SU-DHL-6 (cell line): ENCODE data around the gene ADPRH.

ENCODE experiments used
- H2AFZ ChIP-seq: fragments of 200-600 bp; sonication (generic); 2 replicates; pipeline ENCODE4 v1.6.1; 2014; ENCODE audit warnings: low read depth, mild to moderate bottlenecking, moderate library complexity, mixed read lengths, antibody characterized with exemption, low read length; ENCODE audit not compliant: severe bottlenecking
- H3F3A ChIP-seq: fragments of 200-600 bp; shearing (Covaris generic); 2 replicates; pipeline ENCODE4 v1.6.0; 2016; ENCODE audit warnings: antibody characterized with exemption, mild to moderate bottlenecking; ENCODE audit not compliant: insufficient read depth
- H3K27ac ChIP-seq: fragments of 200-600 bp; sonication (generic); 2 replicates; pipeline ENCODE4 v1.5.1; 2016; ENCODE audit warnings: low read depth, mild to moderate bottlenecking, low read length, moderate library complexity, mixed read lengths
- H3K27me3 ChIP-seq: fragments of 200-600 bp; sonication (generic), shearing (Covaris generic); 2 replicates; pipeline ENCODE4 v1.6.0; 2014; ENCODE audit warnings: mild to moderate bottlenecking, low read length
- H3K36me3 ChIP-seq: fragments of 200-600 bp; sonication (generic); 2 replicates; pipeline ENCODE4 v1.6.1; 2014; ENCODE audit warnings: mild to moderate bottlenecking, low read length, mixed read lengths
- H3K4me2 ChIP-seq: fragments of 300-600, 200-600 bp; shearing (Covaris generic), sonication (generic); 2 replicates; pipeline ENCODE4 v1.6.0; 2014; ENCODE audit warnings: low read length, low read depth, mild to moderate bottlenecking; ENCODE audit not compliant: poor library complexity, severe bottlenecking
- H3K4me3 ChIP-seq: fragments of 200-600 bp; sonication (generic); 2 replicates; pipeline ENCODE4 v1.5.1; 2014; ENCODE audit warnings: antibody characterized with exemption, low read length, mild to moderate bottlenecking, mixed read lengths; ENCODE audit not compliant: insufficient read depth, poor library complexity, severe bottlenecking
- H3K79me2 ChIP-seq: fragments of 200-600 bp; sonication (generic); 2 replicates; pipeline ENCODE4 v1.6.1; 2014; ENCODE audit warnings: mild to moderate bottlenecking, low read length, moderate library complexity; ENCODE audit not compliant: insufficient read depth
- H3K9ac ChIP-seq: fragments of 200-600 bp; sonication (generic); 2 replicates; pipeline ENCODE4 v1.7.0; 2014; ENCODE audit warnings: mild to moderate bottlenecking, low read length
- H3K9me2 ChIP-seq: fragments of 200-600 bp; sonication (generic); replicated peaks from 2 replicates; pipeline ENCODE4 v1.6.1; 2014; ENCODE audit warnings: low read length; ENCODE audit not compliant: insufficient read depth
- H3K9me3 ChIP-seq: fragments of 200-600 bp; sonication (generic); 2 replicates; pipeline ENCODE4 v1.6.1; 2014; ENCODE audit warnings: low read length, mixed read lengths; ENCODE audit not compliant: insufficient read depth
- H4K20me1 ChIP-seq: fragments of 200-600 bp; sonication (generic); 2 replicates; pipeline ENCODE4 v1.6.1; 2014; ENCODE audit warnings: low read depth, mild to moderate bottlenecking, antibody characterized with exemption, low read length, moderate library complexity, mixed read lengths
- EZH2phosphoT487 ChIP-seq: fragments of 200-600 bp; sonication (generic), shearing (Covaris generic); conservative IDR thresholded peaks from 2 replicates; pipeline ENCODE4 v1.6.1; 2018; ENCODE audit warnings: mild to moderate bottlenecking, antibody characterized with exemption, low read length, moderate library complexity, mixed read lengths
- TF ChIP-seq, protein P1 (sequence below): fragments of 200-600 bp; sonication (generic); IDR thresholded peaks from one replicate; pipeline ENCODE4 v1.5.1; 2017; ENCODE audit warnings: antibody characterized with exemption, mild to moderate bottlenecking, low read length, moderate library complexity; ENCODE audit not compliant: insufficient read depth, poor library complexity, severe bottlenecking

ADPRH gene

DNA sequence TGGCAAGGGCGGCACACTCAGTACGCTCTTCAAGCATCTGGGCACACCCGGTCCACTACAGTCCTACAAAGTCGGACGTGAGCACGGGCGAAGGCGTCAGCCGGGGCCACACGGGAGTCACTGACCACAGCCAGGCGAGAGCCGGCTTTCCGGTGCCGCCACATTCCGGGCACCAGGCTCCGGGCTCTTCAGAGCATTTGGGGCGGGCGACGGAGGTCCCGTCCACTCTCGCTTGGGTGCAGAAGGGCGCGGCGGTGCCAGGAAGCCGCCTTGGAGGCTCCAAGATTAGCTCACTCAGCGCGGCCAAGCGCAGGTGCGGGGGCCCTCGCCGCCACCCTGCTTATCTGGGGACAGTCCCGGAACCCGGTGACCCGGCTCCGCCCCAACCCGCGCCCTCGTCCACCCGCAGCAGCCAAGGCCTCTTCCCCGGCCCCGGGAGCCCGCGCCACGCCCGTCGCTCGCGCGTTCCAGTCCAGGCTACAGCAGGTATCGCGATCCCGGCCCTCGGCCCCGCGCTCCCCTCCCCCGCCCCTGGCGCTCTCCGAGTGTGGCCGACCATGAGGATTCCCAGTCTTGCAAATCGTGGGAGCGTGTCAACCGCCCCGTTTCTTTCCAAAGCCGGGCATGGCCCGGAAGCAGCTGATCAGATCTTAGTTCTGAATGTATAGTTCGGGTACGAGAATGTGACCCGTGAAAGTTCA lies at the start of gene ADPRH:
ADPRH (plus strand) TSS at position 127 of the 701 bp plus-strand sequence. CDS start 2,678 bp downstream, outside the sequence.
- H3K4me2 ChIP-seq, result peak within 1 kb of the TSS; percentile 85
- peak within 1 kb of the TSS; percentile 83 for H2AFZ ChIP-seq
- H3K27me3 ChIP-seq, result no peaks in the 10 kb centered on the region
- peak within 1 kb of the TSS; percentile 54 for H3K4me3 ChIP-seq
- H3K9me3 ChIP-seq, result no peaks in the 10 kb centered on the region
- peaks cover 17% of the 10 kb centered on the region for H3F3A ChIP-seq
- no peaks in the 10 kb centered on the region for H3K9me2 ChIP-seq
- H3K79me2 ChIP-seq, result no peaks in the 10 kb centered on the region
- no peaks in the 10 kb centered on the region for H3K36me3 ChIP-seq
- TF ChIP-seq, protein P1, sequence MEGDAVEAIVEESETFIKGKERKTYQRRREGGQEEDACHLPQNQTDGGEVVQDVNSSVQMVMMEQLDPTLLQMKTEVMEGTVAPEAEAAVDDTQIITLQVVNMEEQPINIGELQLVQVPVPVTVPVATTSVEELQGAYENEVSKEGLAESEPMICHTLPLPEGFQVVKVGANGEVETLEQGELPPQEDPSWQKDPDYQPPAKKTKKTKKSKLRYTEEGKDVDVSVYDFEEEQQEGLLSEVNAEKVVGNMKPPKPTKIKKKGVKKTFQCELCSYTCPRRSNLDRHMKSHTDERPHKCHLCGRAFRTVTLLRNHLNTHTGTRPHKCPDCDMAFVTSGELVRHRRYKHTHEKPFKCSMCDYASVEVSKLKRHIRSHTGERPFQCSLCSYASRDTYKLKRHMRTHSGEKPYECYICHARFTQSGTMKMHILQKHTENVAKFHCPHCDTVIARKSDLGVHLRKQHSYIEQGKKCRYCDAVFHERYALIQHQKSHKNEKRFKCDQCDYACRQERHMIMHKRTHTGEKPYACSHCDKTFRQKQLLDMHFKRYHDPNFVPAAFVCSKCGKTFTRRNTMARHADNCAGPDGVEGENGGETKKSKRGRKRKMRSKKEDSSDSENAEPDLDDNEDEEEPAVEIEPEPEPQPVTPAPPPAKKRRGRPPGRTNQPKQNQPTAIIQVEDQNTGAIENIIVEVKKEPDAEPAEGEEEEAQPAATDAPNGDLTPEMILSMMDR, result no peak
- no peak for TF ChIP-seq EZH2phosphoT487
- H3K27ac ChIP-seq, result peak within 1 kb of the TSS; percentile 57
- peak within 1 kb of the TSS; percentile 67 for H3K9ac ChIP-seq
- H4K20me1 ChIP-seq, result no peaks in the 10 kb centered on the region

DNA sequence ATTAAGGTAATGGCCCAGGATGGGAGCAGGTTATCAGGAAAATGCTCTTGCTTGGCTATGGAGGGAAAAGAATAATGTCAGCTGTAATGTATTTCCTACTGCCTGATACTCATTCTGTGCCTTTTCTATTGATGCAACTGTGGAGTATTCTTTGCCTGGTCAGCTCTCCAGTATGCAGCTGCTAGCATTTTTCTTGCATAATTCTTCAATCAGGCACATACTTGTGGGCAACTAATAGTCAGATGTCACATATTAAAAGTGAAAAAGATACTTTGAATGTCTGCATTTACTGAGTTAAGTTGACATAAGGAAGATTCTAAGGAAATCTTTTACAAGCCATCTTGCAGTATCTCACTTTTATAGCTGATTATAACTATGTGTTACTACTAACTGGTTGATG lies 49.4 kb upstream of the ADPRH start:
- no peaks in the 10 kb centered on the region for H3K27me3 ChIP-seq
- peaks cover 38% of the 10 kb centered on the region for H3K36me3 ChIP-seq
- no peaks in the 10 kb centered on the region for H4K20me1 ChIP-seq
- no peak overlapping the region for H2AFZ ChIP-seq
- no peaks in the 10 kb centered on the region for H3K9me3 ChIP-seq
- no peak overlapping the region for H3K27ac ChIP-seq
- H3F3A ChIP-seq, result peaks cover 13% of the 10 kb centered on the region
- H3K79me2 ChIP-seq, result no peaks in the 10 kb centered on the region
- TF ChIP-seq, protein P1, result no peak
- TF ChIP-seq EZH2phosphoT487, result no peak
- H3K9me2 ChIP-seq, result no peaks in the 10 kb centered on the region
- H3K4me2 ChIP-seq, result no peak overlapping the region
- H3K9ac ChIP-seq, result no peak overlapping the region
- no peak overlapping the region for H3K4me3 ChIP-seq

DNA sequence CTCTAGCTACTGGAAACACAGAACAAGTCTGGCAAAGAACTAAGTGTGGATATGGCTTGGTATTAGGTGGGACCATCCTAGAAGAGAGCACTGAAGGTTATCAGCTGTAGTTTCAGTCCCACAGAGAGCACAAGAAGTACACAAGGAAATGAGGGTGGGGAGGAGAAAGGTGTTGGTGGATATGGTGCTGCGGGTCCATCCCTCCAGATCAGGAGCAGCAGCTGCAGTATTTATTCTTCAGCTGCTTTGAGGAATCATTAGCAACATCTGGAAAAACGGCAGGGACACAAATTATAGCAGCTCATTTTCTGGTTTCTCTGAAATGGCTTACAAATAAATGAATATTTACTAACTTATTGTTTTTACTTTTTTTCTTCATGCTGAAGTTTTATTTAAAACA lies 48.8 kb upstream of the ADPRH start:
- no peak overlapping the region for H3K27ac ChIP-seq
- no peaks in the 10 kb centered on the region for H3K9me2 ChIP-seq
- H3K9me3 ChIP-seq, result no peaks in the 10 kb centered on the region
- TF ChIP-seq, protein P1, result no peak
- no peak for TF ChIP-seq EZH2phosphoT487
- no peaks in the 10 kb centered on the region for H3K27me3 ChIP-seq
- H4K20me1 ChIP-seq, result no peaks in the 10 kb centered on the region
- H3K9ac ChIP-seq, result no peak overlapping the region
- H3K4me3 ChIP-seq, result no peak overlapping the region
- no peaks in the 10 kb centered on the region; the same call in 1 of the 2 replicates for H3K79me2 ChIP-seq
- H3K4me2 ChIP-seq, result no peak overlapping the region
- no peak overlapping the region for H2AFZ ChIP-seq
- H3K36me3 ChIP-seq, result peaks cover 38% of the 10 kb centered on the region
- H3F3A ChIP-seq, result peaks cover 9% of the 10 kb centered on the region
